Pancreas (tissue), 10 donors: ENCODE measurements around the gene CLRN1. TPM values are rescaled to one million over a fixed set of nuclear protein-coding genes. Genes with fewer than 3 reads are reported as not detected.

ENCODE experiments used
- ATAC-seq, 4 donors: fragments of 200-7000 bp; cut with Tn5 transposase; one replicate each; pipeline versions ENCODE4 v1.8.0 to v1.9.1; 2020; ENCODE audit warnings: mild to moderate bottlenecking in 4 of 4, moderate library complexity in 4 of 4
- DNase-seq, 6 donors: peaks; one replicate each; pipeline ENCODE4 v3.0.0-alpha.2; 2020
- FAIRE-seq: peaks from 2 replicates; lab custom pipeline; 2012; peaks lifted over from hg19 to GRCh38; lab: Jason Lieb, UNC
- H3K27ac ChIP-seq, 4 donors: fragments of 200-600 bp; sonication (generic); 1 replicate in 3 of 4; 2 replicates in 1 of 4; pipeline versions ENCODE4 v1.5.0 to v1.8.0; 2020
- H3K27me3 ChIP-seq, 4 donors: fragments of 200-600 bp; one replicate each; pipeline ENCODE4 v1.8.0; 2021
- H3K36me3 ChIP-seq, 3 donors: fragments of 200-600 bp; sonication (generic) in 1 of 3; one replicate each; pipeline versions ENCODE4 v1.5.0 to v1.8.0; 2020 to 2021
- H3K4me1 ChIP-seq, 3 donors: fragments of 200-600 bp; one replicate each; pipeline ENCODE4 v1.8.0; 2021
- H3K4me3 ChIP-seq, 4 donors: fragments of 200-600 bp; sonication (generic) in 2 of 4; one replicate each; pipeline versions ENCODE4 v1.5.0 to v1.8.0; 2020 to 2021
- H3K9me3 ChIP-seq, 4 donors: fragments of 200-600 bp; one replicate each; pipeline ENCODE4 v1.8.0; 2021
- WGBS, 2 donors: extraction: QIAGEN DNeasy Blood & Tissue Kit; methylation state at CpG; one replicate each; pipeline ENCODE4 v1.1.7; 2013; 5-methylcytosine and 5-hydroxymethylcytosine counted together
- intact Hi-C, 3 donors: fragments of 100-400 bp; cut with DNase I; formaldehyde crosslinking; loops; one replicate each; pipeline versions ENCODE4 v1.11.1 to v1.14.2; 2022
- polyA plus RNA-seq, 2 donors: library from polyadenylated mRNA; stranded (reverse); fragments of 200-250 nt; gene quantifications; one replicate each; pipeline ENCODE4 v1.2.3, GENCODE V29; 2013
- total RNA-seq, 6 donors: library from RNA; stranded (reverse); fragmentation: NEBNext Ultra II Directional in 4 of 6; extraction: Animal tissue kit (Norgen Biotek cat#: 25700) in 4 of 6; gene quantifications; one replicate each; pipeline versions ENCODE4 v1.2.1 to v1.2.4, GENCODE V29; 2021 to 2023
- TF ChIP-seq, protein P1 (sequence below), 4 donors: fragments of 200-600 bp; sonication (generic) in 3 of 4; IDR thresholded peaks; one replicate each; pipeline versions ENCODE4 v1.5.0 to v1.8.0; 2021; ENCODE audit warnings: antibody characterized with exemption in 4 of 4
- donor health status: healthy with polysubstance abuse.
- donor health status: DM: no; HTN: no; CAD: no; lungs with moderate emphysema.
- donor health status: DM: no; HTN: no; CAD: no.
- donor health status: control.
- donor health status: control.
- donor health status: Bipolar disorder and iron deficiency.
- donor health status: DM: yes; HTN: yes; CAD: no.
- donor health status: DM: no; HTN: no; CAD: no.
- donor health status: DM: no; HTN: no; CAD: no.
- donor health status: DM: yes; HTN: yes; CAD: no.

Gene CLRN1
- total and polyA plus RNA-seq, 8 donors: not detected

DNA sequence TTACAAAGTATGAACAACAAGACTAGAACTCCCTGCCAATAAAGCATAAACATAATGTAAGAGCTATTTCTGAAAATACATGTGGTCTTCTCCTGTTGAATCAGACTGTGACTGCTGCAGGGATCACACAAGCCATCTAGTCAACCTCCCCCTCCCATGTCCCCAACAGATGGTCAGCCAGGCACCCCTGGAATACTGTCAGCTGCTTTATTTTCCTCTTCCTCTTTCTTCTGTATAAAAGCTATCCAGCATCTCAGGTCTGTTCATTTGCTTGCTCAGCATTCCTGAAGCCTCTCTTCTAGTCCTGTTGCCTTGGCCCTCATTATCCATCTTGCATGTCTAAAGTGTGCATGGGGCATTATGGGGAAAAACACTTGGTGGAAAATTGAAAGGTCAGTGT lies 60.8 kb downstream of the CLRN1 start:
- DNase-seq: no peak

DNA sequence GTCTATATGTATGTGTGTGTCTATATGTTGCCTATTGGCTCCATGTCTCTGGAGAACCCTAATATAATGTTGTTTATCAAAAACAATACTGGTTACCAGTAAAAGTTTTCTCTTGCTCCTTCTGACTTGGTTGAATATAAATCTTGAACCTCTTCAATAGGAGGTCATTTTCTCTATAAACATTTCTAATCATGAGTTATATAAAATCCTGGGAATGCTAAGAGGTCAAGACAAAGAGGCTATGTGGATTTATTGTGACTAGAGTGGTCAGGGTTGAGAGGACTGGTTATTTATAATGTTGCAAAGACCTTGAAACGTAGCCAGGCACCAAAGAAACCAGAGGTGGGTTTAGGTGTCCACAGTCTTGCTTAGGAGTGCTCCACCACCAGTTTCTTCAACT lies 66.1 kb downstream of the CLRN1 start:
- WGBS, 2 donors: 55 to 80% methylated on average over 1 of the region's 1 CpG
- Histone ChIP-seq H3K4me1 (no peaks in the 10 kb centered on the region), H3K27ac (no peak overlapping the region), H3K9me3 (no peaks in the 10 kb centered on the region), H3K4me3 (no peak overlapping the region), H3K27me3 (no peaks in the 10 kb centered on the region), H3K36me3 (no peaks in the 10 kb centered on the region)
- DNase-seq: no peak
- intact Hi-C loops: no loop called here
- no peak for ATAC-seq
- TF ChIP-seq, protein P1, sequence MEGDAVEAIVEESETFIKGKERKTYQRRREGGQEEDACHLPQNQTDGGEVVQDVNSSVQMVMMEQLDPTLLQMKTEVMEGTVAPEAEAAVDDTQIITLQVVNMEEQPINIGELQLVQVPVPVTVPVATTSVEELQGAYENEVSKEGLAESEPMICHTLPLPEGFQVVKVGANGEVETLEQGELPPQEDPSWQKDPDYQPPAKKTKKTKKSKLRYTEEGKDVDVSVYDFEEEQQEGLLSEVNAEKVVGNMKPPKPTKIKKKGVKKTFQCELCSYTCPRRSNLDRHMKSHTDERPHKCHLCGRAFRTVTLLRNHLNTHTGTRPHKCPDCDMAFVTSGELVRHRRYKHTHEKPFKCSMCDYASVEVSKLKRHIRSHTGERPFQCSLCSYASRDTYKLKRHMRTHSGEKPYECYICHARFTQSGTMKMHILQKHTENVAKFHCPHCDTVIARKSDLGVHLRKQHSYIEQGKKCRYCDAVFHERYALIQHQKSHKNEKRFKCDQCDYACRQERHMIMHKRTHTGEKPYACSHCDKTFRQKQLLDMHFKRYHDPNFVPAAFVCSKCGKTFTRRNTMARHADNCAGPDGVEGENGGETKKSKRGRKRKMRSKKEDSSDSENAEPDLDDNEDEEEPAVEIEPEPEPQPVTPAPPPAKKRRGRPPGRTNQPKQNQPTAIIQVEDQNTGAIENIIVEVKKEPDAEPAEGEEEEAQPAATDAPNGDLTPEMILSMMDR (IDR thresholded peaks at IDR 0.05): no peak
- FAIRE-seq: no peak

More for the DNA sequence above, 60.8 kb downstream of the CLRN1 start:
- intact Hi-C loops: no loop called here
- no peak overlapping the region for H3K4me3 ChIP-seq
- H3K36me3 ChIP-seq: no peaks in the 10 kb centered on the region
- TF ChIP-seq, protein P1 (IDR thresholded peaks at IDR 0.05): no peak
- FAIRE-seq (no peak), ATAC-seq (no peak)
- no peak overlapping the region for H3K27ac ChIP-seq
- no peaks in the 10 kb centered on the region for H3K27me3 ChIP-seq
- no peaks in the 10 kb centered on the region for H3K4me1 ChIP-seq
- no peaks in the 10 kb centered on the region for H3K9me3 ChIP-seq

DNA sequence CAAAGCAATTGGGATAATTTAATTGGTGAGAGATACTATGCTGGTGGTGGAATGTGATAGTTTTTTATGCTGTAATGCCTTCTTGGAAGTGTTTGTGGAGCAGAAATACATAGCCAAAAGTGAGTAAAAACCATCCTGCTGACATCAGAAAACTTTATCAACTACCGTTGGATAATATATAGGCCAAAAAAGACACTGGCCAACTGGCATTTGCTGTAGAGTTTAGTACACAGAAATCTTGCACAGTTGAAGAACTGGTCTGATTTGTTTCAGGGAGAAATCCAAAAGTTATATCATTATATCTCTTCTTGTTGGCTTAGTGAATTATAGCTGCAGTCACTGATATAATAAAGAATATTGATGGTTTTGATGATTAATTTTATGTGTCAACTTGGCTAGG lies 66.8 kb downstream of the CLRN1 start:
- DNase-seq: no peak
- no peaks in the 10 kb centered on the region for H3K36me3 ChIP-seq
- no peak overlapping the region for H3K4me3 ChIP-seq
- no peaks in the 10 kb centered on the region for H3K27me3 ChIP-seq
- FAIRE-seq: no peak
- no peak for ATAC-seq
- WGBS, 2 donors: 21 to 38% methylated on average over 1 of the region's 1 CpG
- TF ChIP-seq, protein P1 (IDR thresholded peaks at IDR 0.05): no peak
- no peak overlapping the region for H3K27ac ChIP-seq
- H3K9me3 ChIP-seq: no peaks in the 10 kb centered on the region
- no peaks in the 10 kb centered on the region for H3K4me1 ChIP-seq
- intact Hi-C loops: no loop called here

DNA sequence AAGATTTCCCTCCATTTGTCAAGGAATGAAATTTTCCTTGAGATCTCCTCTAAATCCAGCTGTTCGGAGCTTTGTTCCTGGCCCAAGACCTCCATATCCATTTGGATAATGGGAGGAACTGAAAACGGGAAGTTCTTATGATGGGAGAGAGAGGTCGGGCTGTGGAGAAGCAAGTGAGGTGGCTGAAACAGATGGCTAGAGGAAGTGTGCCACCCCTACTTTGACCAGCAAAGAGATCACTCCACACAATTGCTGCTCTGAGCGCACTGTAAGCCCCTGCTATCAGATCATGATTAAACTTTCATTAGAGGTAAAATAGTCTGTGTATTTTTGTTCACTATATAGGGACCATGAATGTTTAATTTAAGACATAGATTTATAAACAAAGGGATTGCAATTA lies 67.2 kb downstream of the CLRN1 start, which contains the start of gene MINDY4B:
Gene MINDY4B, minus strand, starts transcription at position 101 of the 400 bp plus-strand sequence. Its CDS starts 0 bp downstream, at position 101.
- Histone ChIP-seq H3K4me3 (no peak within 1 kb of the TSS), H3K9me3 (no peaks in the 10 kb centered on the region), H3K27ac (no peak within 1 kb of the TSS), H3K36me3 (no peaks in the 10 kb centered on the region), H3K4me1 (no peaks in the 10 kb centered on the region), H3K27me3 (no peaks in the 10 kb centered on the region)
- no peak for DNase-seq
- TF ChIP-seq, protein P1 (IDR thresholded peaks at IDR 0.05): no peak
- intact Hi-C loops: no loop called here
- no peak for FAIRE-seq
- WGBS, 2 donors: 81 to 83% methylated on average over 4 of the region's 4 CpGs
- ATAC-seq: no peak

DNA sequence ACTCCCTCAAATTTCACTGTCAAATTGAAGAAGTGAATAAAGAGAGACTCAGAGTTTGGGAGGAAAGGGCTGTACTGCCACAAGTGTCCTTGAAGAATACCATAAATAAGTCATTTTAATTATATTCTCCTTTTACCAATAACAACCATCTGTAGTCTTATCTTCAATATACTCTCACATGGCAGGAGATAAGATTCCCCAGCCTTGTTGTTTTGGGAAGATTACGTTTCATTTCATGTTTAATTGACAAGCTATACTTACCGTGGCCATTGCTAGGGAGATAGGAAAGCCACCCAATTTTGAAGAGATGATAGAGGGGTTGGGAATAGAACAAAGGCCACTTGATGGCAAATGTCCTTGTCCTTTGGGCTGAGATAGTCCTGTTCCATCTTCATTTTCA lies 69.5 kb downstream of the CLRN1 start:
- TF ChIP-seq, protein P1 (IDR thresholded peaks at IDR 0.05): no peak
- Histone ChIP-seq H3K27ac (no peak overlapping the region), H3K4me1 (no peaks in the 10 kb centered on the region), H3K4me3 (no peak overlapping the region), H3K9me3 (no peaks in the 10 kb centered on the region), H3K27me3 (no peaks in the 10 kb centered on the region), H3K36me3 (no peaks in the 10 kb centered on the region)
- FAIRE-seq (no peak), ATAC-seq (no peak), DNase-seq (no peak)
- 42 to 59% methylated on average over 2 of the region's 2 CpGs for WGBS, 2 donors
- intact Hi-C loops: no loop called here
